HCT116 (cell line): ENCODE results near the gene ID1.
"Not testable (repeated sequence)": the region's sequence is repeated elsewhere in the genome, so short reads cannot be mapped to it uniquely, and the experiment has no call there.

Experiments used
- EGR1 ChIP-seq: IDR thresholded peaks from 2 replicates; pipeline ENCODE4 v1.6.1; 2012; ENCODE audit warnings: low read depth
- EZH2 ChIP-seq: fragments of 200-600 bp; sonication (generic); IDR thresholded peaks from 2 replicates; pipeline ENCODE4 v1.6.1; 2017; ENCODE audit warnings: antibody characterized with exemption, mixed run types
- POLR2A ChIP-seq: IDR thresholded peaks from 2 replicates; pipeline ENCODE4 v1.7.0; 2011; ENCODE audit warnings: borderline replicate concordance; ENCODE audit not compliant: insufficient read depth, insufficient read length; ENCODE audit errors: extremely low read depth
- POLR2AphosphoS5 ChIP-seq: IDR thresholded peaks from 2 replicates; pipeline ENCODE4 v1.6.1; 2011; ENCODE audit warnings: mild to moderate bottlenecking, low read depth, low read length, moderate library complexity
- RAD21 ChIP-seq: IDR thresholded peaks from 2 replicates; pipeline ENCODE4 v1.6.1; 2012; ENCODE audit warnings: low read depth, mild to moderate bottlenecking
- SIN3A ChIP-seq: IDR thresholded peaks from 2 replicates; pipeline ENCODE4 v1.6.1; 2012; ENCODE audit warnings: low read depth
- SP1 ChIP-seq: IDR thresholded peaks from 2 replicates; pipeline ENCODE4 v1.6.1; 2012; ENCODE audit warnings: low read depth
- TCF7L2 ChIP-seq: IDR thresholded peaks from 2 replicates; pipeline ENCODE4 v1.7.0; 2011; ENCODE audit warnings: borderline replicate concordance, inconsistent platforms; ENCODE audit not compliant: insufficient read depth, insufficient read length; ENCODE audit errors: extremely low read depth
- ZNF274 ChIP-seq: fragments of 200-500 bp; sonication (Bioruptor generic); IDR thresholded peaks from 2 replicates; pipeline ENCODE4 v1.6.1; 2014; ENCODE audit warnings: mild to moderate bottlenecking, low read depth, low read length, inconsistent platforms
- TF ChIP-seq, protein P1 (sequence below), 3 experiments: fragments of 200-600 bp in 1 of 3; sonication (generic) in 1 of 3; IDR thresholded peaks in 2 of 3; conservative IDR thresholded peaks in 1 of 3; 2 replicates each; pipeline ENCODE4 v1.5.1; 2012 to 2017; ENCODE audit warnings: low read depth in 2 of 3, low read length in 2 of 3, antibody characterized with exemption in 1 of 3, borderline replicate concordance in 1 of 3, control low read depth in 1 of 3, mild to moderate bottlenecking in 1 of 3, mixed read lengths in 1 of 3, mixed run types in 1 of 3, moderate library complexity in 1 of 3; ENCODE audit not compliant: insufficient read depth in 1 of 3
- TF ChIP-seq, protein P2 (sequence below): IDR thresholded peaks from 2 replicates; pipeline ENCODE4 v1.6.1; 2012
- TF ChIP-seq, protein P3 (sequence below): IDR thresholded peaks from 2 replicates; pipeline ENCODE4 v1.6.1; 2012
- TF ChIP-seq, protein P4 (sequence below): IDR thresholded peaks from 2 replicates; pipeline ENCODE4 v1.6.1; 2011; ENCODE audit warnings: mild to moderate bottlenecking, low read length, moderate library complexity; ENCODE audit not compliant: insufficient replicate concordance; ENCODE audit errors: extremely low read depth

DNA sequence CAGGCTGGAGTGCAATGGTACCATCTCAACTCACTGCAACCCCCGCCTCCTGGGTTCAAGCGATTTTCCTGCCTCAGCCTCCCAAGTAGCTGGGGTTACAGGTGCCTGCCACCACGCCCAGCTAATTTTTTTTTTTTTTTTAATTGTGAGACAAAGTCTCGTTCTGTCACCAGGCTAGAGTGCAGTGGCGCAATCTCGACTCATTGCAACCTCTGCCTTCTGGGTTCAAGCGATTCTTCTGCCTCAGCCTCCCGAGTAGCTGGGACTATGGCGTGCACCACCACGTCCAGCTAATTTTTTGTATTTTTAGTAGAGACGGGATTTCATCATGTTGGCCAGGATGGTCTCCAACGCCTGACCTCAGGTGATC is 7.2 kb downstream of the ID1 start:
- TF ChIP-seq, protein P1, sequence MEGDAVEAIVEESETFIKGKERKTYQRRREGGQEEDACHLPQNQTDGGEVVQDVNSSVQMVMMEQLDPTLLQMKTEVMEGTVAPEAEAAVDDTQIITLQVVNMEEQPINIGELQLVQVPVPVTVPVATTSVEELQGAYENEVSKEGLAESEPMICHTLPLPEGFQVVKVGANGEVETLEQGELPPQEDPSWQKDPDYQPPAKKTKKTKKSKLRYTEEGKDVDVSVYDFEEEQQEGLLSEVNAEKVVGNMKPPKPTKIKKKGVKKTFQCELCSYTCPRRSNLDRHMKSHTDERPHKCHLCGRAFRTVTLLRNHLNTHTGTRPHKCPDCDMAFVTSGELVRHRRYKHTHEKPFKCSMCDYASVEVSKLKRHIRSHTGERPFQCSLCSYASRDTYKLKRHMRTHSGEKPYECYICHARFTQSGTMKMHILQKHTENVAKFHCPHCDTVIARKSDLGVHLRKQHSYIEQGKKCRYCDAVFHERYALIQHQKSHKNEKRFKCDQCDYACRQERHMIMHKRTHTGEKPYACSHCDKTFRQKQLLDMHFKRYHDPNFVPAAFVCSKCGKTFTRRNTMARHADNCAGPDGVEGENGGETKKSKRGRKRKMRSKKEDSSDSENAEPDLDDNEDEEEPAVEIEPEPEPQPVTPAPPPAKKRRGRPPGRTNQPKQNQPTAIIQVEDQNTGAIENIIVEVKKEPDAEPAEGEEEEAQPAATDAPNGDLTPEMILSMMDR (IDR thresholded peaks at IDR 0.05 in 2 of 3, conservative IDR thresholded peaks at IDR 0.05 in 1 of 3; ENCODE audit: borderline replicate concordance in 1 of 3, insufficient read depth in 1 of 3, low read depth in 2 of 3, low read length in 2 of 3): not testable (repeated sequence)
- not testable (repeated sequence) for TF ChIP-seq RAD21, ZNF274, EGR1, POLR2AphosphoS5, POLR2A, SP1, EZH2, TCF7L2, SIN3A
- TF ChIP-seq, protein P2, sequence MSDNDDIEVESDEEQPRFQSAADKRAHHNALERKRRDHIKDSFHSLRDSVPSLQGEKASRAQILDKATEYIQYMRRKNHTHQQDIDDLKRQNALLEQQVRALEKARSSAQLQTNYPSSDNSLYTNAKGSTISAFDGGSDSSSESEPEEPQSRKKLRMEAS: not testable (repeated sequence)
- TF ChIP-seq, protein P3, sequence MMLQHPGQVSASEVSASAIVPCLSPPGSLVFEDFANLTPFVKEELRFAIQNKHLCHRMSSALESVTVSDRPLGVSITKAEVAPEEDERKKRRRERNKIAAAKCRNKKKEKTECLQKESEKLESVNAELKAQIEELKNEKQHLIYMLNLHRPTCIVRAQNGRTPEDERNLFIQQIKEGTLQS: not testable (repeated sequence)
- TF ChIP-seq, protein P4, sequence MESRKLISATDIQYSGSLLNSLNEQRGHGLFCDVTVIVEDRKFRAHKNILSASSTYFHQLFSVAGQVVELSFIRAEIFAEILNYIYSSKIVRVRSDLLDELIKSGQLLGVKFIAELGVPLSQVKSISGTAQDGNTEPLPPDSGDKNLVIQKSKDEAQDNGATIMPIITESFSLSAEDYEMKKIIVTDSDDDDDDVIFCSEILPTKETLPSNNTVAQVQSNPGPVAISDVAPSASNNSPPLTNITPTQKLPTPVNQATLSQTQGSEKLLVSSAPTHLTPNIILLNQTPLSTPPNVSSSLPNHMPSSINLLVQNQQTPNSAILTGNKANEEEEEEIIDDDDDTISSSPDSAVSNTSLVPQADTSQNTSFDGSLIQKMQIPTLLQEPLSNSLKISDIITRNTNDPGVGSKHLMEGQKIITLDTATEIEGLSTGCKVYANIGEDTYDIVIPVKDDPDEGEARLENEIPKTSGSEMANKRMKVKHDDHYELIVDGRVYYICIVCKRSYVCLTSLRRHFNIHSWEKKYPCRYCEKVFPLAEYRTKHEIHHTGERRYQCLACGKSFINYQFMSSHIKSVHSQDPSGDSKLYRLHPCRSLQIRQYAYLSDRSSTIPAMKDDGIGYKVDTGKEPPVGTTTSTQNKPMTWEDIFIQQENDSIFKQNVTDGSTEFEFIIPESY: not testable (repeated sequence)
